G401 (cell line): ENCODE results near the gene GDA. TPM values are rescaled to one million over a fixed set of nuclear protein-coding genes. Genes with fewer than 3 reads are reported as not detected.
"Not testable (repeated sequence)": the region's sequence is repeated elsewhere in the genome, so short reads cannot be mapped to it uniquely, and the experiment has no call there.

Experiments used
- DNase-seq: peaks from one replicate; pipeline ENCODE4 v3.0.0-alpha.2; 2015; ENCODE audit warnings: low spot score
- in situ Hi-C: cut with HindIII; loops from 2 replicates; pipeline ENCODE4 v1.10.0; 2016; ENCODE audit warnings: low sequenced_read_pairs, mixed read lengths
- total RNA-seq: library from RNA; depleted of rRNA; stranded (reverse); fragments of >200 nt; shearing (Covaris generic); gene quantifications from 2 replicates; pipeline ENCODE4 v1.2.3, GENCODE V29; 2014

The GDA gene
- total RNA-seq, 1 experiment from 2014 or later: not detected

DNA sequence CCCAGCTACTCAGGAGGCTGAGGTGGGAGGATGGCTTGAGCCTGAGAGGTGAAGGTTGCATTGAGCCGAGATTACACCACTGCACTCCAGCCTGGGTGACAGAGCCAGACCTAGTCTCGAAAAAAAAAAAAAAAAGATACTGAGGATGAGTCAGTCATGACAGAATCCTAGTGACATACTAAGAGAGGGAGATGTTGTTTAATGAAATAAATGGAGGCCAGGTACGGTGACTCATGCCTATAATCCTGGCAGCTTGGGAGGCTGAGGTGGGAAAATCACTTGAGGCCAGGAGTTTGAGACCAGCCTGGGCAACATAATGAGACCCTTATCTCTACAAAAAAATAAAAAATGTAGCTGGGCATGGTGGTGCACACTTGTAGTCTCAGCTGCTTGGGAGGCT lies 108.6 kb downstream of the GDA start:
- in situ Hi-C loops: no loop called here
- DNase-seq: no peak

DNA sequence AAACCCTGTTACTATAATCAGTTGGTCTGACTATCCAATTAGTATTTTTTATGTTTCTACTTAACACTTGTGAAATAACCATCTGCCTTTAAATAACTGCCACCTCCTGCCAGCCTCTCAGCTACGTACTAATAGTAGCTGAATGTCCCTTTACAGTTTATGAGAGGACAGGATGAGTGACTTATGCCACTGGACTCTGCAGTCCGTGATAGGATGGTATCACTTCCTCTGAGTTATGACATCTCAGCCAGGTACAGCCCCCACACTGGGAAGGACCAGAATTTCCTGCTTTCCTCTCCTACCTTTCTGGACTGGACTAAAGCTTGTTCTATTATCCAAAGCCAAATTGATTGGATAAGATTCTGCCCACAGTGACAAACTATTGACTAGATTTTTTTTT lies 112.8 kb downstream of the GDA start:
- DNase-seq: no peak
- in situ Hi-C loops: no loop called here

DNA sequence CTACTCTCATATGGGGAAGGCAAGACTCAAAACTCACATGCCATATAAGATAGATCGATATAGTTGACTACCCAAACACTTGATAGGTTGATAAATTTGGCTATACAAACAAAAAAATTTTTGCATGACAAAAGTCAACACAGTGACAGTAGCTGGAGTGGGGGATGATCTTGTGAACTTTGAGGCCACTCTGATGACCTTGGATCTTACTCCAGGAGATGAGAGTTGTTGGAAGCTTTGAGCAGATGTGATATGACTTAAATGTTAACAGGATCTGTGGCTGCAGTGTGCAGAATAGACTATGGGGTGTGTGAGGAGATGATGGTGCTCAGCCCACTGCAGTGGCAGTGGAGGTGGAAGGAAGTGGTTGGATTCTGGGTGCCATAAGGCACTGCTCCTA lies 114.3 kb downstream of the GDA start:
- no peak for DNase-seq
- in situ Hi-C loops: no loop called here

DNA sequence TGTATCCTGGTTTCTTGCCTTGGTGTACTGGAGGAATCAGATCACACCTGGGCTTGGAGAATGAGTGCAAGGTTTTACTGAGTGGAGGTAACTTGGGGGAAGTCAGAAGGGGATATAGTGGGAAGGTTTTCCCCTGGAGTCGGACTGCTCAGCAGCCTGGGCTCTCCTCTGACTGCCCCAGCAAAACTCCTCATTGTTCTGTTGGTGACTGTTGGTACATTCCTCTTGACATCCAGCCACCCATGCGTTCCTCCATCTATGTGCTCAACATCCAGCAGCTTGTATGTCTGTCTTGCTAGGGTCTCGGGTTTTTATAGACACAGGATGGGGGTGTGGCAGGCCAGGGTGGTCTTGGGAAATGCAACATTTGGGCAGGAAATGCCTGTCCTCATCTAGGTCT lies 119.7 kb downstream of the GDA start:
- in situ Hi-C loops: no loop called here
- DNase-seq: no peak

DNA sequence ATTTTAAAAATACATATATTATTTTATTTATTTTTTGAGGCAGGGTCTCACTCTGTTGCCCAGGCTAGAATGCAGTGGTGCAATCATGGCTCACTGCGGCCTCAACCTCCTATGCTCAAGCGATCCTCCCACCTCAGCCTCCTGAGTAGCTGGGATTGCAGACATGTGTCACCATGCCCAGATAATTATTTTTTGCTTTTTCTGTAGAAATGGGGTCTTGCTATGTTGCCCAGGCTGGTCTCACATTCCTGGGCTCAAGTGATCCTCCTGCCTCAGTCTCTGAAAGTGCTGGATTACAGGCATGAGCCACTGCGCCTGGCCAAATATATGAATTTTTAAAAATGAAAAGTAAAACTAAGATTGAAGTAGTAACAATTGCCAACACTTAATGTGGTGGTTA lies 121.1 kb downstream of the GDA start:
- in situ Hi-C loops: loop anchor here (5.0 kb wide), 1 partner anchor 48 kb away; no protein-coding TSS in a partner anchor
- DNase-seq: not testable (repeated sequence)

DNA sequence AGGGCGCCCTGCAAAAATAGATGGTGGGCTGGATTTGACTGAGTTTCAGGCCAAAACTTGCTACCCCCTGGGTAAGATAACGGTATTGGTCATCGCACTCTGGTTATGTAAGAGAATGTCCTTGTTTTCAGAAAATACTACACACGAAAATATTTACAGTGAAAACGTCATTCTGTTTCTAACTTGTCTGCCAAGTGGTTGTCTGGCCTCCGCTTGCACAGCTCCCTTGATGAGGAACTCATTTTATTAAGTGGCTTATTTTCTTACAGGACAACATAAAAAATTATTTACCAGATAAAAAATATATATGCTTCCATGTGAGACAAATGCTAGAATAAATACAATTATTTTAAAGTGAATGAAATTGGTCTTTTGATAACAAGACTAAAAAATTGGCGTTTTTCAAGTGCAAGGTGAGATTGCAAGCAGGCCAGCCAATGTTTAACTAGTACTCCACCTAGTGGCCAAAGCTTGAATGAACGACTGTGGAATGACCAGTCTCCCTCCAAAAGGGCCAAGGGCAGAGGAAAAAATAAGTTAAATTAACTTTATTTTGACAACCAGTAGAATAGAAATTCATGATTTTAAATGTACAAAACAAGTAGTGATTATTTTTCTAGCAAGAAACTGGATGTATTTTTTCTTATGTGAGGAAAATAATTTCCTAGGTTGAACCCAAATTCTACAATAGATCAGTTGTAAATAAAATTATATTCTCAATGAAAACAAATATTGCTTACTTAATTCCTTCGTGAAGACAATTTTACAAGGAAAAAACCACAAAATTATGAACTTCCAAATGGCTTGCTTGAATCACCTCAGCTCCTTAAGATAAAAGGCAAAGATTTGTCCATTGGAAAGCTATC lies 122.6 kb downstream of the GDA start:
- peak; percentile 70 for DNase-seq
- in situ Hi-C loops: loop anchor here (5.0 kb wide), 1 partner anchor 50 kb away; no protein-coding TSS in a partner anchor

DNA sequence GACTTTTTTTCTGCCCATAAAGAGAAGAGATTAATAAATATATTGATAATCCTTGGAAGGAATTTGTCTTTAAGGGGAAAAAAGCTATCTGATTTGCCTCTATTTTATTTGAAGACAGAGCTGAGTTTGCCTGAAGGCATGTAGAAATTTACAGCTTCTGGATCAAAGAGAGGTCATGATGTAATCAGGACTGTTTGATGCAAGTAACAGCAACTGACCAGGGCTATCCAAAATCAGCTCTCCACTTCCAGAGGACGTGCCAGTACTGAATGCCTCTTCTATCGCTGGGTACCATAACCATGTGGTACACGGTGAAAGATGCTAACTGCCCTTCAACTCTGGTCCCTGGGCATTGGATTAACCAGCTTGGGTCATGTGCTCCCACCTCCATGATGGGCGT lies 125.2 kb downstream of the GDA start:
- no peak for DNase-seq
- in situ Hi-C loops: loop anchor here (5.0 kb wide), 1 partner anchor 52 kb away; no protein-coding TSS in a partner anchor

DNA sequence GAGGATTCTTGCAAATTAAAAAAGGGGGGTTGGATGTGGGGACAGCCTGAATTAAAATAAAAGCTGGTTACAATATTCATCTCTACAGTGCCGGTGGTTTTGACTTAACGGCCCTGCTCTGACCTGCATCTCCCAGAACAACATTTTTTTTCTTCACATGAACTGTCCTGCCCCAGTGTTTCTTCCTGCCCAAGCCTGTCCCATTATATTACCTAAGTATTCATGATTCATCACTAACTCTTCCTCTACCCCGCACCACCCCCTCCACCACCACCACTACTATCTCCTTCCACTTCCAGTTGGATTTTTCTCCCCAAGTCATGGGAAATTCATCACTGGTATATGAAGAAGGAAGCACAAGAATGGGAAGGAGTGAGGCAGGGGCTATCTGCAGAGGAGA lies 125.7 kb downstream of the GDA start:
- in situ Hi-C loops: loop anchor here (5.0 kb wide), 1 partner anchor 53 kb away; no protein-coding TSS in a partner anchor
- DNase-seq: no peak

DNA sequence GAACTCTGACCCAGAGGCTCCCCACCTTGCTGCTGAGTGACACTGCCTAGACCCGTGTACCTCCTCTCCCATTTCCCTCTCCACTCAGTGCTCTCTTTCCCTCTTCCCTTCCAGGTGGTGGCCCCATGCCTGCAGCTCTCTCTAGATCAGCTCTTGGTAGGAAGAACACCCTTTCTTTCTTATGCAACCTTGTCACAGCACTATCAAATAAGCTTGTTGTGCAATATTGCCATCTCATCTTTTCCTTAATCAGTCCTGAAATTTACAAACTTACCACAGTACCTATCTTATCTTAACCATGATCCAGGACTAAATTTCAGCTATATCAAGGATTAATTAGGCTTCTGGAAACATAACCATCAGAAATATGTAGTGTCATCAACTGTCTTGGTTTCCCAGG lies 127.2 kb downstream of the GDA start:
- in situ Hi-C loops: no loop called here
- no peak for DNase-seq

DNA sequence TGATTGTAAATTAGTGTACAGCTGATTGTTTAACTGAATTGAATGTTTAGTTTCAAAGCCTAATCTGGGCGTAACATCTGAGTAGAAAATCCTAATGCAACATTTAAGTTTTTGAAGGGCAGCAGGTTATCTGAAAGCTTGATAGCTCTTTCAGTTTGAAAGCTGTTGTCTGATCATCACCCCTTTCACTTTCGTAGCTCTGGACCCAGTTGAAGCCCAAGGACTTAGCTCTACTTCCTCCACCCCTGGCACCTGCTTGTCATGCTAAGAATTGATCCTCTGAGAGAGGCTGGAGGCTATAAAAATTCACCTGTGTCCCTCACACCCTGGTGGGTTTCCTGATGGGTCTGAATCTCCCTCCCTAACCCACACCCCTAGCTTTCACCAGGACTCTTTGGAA lies 129.7 kb downstream of the GDA start:
- in situ Hi-C loops: no loop called here
- DNase-seq: no peak

DNA sequence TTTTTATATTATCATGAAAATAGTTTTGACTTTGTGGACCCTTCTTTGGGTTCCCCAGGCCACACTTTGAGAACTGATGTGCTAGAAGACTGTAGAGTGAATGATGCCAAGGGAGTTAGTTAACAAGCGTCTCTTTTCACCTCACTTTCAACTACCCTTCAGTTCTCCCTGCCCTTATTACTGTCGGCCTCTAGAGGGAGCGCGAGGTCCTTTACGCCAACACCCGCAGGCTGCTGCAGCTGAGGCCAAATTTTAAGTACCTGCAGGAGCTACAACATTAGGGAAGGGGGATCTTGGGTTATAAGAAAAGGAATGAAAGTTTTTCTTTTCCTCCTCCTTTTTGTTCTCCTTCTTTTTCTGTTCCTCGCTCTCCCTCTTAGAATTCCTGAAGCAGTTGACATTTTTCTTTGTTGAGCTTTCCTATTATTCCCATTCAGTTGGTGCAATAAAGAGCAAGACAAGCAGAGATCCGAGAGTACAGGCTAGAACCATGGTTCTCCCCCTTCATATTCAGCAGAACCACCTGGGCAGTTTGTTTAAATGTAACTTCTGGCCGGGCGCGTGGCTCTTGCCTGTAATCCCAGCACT lies 131.8 kb downstream of the GDA start:
- peak; percentile 79 for DNase-seq
- in situ Hi-C loops: no loop called here

DNA sequence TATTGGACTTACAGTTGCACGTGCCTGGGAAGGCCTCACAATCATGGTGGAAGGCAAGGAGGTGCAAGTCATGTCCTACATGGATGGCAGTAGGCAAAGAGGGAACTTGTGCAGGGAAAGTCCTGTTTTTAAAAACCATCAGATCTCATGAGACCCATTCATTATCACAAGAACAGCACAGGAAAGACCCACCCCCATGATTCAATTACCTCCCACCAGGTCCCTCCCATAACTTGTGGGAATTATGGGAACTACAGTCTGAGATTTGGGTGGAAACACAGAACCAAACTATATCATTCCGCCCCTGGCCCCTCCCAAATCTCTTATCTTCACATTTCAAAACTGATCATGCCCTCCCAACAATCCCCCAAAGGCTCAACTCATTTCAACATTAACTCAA lies 140.2 kb downstream of the GDA start:
- no peak for DNase-seq
- in situ Hi-C loops: no loop called here

DNA sequence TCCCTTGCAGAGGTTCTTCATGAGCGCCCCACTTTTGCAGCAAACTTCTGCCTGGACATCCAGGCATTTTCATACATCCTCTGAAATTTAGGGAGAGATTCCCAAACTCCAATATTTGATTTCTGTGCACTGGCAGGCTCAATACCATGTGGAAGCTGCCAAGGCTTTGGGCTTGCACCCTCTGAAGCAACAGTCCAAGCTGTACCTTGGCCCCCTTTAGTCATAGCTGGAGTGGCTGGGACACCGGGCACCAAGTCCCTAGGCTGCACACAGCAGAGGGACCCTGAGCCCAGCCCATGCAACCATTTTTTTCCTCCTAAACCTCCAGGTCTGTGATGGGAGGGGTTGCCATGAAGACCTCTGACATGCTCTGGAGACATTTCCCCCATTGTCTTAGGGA lies 141.1 kb downstream of the GDA start:
- DNase-seq: no peak
- in situ Hi-C loops: no loop called here

DNA sequence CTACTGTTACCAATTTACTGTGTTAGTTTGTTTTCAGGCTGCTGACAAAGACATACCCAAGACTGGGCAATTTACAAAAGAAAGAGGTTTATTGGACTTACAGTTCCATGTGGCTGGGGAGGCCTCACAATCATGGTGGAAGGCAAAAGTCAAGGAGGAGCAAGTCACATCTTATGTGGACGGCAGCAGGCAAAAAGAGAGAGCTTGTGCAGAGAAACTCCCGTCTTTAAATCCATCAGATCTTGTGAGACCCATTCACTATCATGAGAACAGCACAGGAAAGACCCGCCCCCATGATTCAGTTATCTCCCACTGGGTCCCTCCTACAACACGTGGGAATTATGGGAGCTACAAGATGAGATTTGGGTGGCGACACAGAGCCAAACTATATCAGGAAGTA lies 142.3 kb downstream of the GDA start:
- in situ Hi-C loops, DNase-seq: not testable (repeated sequence)

DNA sequence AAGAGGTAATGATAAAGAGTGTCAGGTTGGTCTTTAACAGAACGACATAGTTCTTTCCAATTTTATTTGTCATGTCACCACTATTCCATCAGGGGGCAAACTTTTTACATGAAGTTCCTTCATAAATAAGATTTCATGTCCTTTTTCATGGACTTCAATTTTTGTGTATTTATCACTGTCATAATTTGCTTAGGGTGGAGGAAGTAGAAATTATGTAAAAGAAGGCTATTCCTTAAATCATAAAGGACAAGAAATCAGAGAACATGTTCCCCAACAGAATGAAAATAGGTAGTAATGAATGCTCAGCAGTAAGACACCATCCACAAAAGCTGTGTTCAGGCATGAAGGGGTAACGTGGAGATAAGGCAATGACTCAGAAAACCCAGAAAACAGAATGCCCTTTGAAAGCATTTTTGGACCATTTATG lies 143.0 kb downstream of the GDA start:
- in situ Hi-C loops: no loop called here
- DNase-seq: peak; percentile 70

DNA sequence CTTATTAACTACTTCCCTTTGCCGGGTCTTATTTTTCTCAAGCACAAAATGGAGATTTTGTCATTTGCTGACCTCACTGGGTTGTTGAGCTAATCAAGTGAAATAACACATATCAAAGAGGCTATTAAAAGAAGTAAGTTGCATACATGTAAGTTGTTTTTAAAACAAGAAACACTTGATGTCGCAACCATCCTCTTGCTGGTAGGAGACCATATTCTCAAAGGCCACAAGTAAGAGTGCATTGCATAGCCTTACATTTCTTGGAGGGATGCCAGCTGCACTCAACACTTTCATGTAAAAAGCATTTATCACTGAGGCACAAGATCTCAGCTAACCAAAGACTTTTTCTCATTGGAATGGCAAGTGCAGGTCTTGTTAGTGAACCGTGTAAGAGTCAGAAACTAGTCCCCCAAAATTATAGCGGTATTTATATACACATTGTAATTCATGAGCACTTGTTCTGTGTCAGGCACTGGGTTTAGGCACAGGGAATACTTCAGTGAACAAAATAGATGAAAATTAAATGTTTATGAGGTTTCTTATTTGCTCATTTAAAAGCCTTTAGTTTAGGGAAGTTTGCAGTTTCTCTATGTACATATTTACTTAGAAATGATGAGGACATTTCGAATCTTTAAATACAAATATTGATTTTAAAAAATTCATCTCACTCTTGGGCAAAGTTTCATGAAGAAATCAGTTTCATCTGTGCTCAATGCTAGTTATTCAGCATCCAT lies 143.8 kb downstream of the GDA start:
- in situ Hi-C loops: no loop called here
- no peak for DNase-seq

DNA sequence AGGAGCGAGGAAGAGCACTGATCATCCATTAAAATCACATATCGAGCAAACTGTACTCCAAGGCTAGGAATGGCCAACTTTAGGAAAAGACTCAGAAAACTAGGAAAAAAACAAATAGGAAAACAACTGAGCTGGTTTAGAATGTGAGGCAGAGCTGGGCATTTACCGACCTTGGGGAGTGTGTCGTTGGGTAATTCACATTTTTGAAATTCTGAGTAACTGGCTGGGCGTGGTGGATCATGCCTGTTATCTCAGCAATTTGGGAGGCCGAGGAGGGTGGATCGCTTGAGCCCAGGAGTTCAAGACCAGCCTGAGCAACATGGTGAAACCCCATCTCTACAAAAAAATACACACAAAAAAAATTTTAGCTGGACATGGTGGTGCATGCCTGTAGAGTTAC lies 145.7 kb downstream of the GDA start:
- no peak for DNase-seq
- in situ Hi-C loops: no loop called here

DNA sequence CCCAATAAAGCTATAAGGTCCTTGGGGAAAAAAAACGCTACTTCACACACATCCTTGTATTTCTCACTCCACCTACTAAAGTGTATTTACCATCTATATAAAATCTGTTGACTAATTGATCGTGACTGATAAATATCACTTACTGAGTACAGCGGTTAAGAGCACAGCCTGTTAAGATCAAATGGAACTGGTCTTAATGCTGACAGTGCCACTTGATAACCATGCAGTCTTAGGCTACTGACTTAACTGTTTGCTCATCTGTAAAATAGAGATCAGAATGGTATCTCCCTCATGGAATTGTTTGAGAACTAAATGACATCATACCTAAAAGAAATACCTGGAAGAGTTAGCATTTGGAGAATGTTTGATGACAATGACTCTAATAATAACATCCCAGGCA lies 148.3 kb downstream of the GDA start:
- in situ Hi-C loops: no loop called here
- no peak for DNase-seq

DNA sequence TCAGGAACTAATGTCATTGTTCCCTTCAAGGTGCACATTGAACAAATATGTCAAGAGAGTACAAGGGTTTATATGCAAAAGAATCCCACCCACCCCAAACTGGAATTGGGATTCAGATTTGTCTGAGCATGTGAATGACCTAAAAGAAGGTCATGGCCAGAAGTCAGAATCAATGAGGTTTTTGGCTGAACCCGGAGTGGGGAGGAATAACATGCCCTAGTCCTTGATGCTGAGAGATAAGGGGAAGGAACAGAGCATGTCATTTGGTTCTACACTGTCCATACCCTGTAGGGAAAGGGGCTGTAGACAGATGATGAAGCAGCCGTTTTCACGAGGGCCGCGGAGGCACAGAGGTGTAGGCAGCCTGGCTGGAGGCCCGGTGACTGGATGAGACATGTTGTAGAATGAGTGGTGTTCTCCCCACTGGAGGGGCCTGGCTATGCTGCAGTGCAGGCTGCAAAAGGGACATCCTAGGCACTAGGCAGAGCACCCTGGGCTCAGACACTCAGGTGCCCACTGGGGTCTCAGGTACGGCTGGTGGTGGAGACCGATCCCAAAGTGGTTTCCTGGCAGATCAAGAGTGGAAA lies 149.9 kb downstream of the GDA start:
- DNase-seq: no peak
- in situ Hi-C loops: no loop called here

DNA sequence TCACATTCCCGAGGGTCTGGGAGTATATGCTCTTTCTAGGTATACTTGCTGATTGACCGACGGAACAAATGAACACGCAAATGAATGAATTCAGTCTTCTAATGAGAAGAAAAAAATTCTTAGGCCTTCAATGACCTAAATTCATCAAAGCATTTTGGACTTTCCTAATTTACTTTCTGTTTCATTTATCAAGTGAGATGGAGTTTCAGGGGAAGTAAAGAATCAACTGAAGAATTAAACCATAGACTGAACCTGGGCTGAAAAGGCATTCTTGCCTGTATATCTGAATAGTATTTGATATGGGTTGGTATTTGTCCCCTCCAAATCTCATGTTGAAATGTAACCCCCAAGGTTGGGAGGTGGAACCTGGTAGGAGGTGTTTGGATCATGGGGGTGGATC lies 151.6 kb downstream of the GDA start:
- DNase-seq: no peak
- in situ Hi-C loops: no loop called here
